Thoracic aorta (tissue), 2 donors: ENCODE measurements around the gene TACC2. TPM values are rescaled to one million over a fixed set of nuclear protein-coding genes. Genes with fewer than 3 reads are reported as not detected.
"Not testable (repeated sequence)": the region's sequence is repeated elsewhere in the genome, so short reads cannot be mapped to it uniquely, and the experiment has no call there.

Experiments
- ATAC-seq: fragments of 150-250 bp; one replicate; pipeline ENCODE4 v1.8.0; 2017; ENCODE audit warnings: low read depth; ENCODE audit not compliant: insufficient number of reproducible peaks, low FRiP score
- DNase-seq: peaks from one replicate; pipeline ENCODE4 v3.0.0-alpha.2; 2020; ENCODE audit warnings: low spot score
- H3K27ac ChIP-seq, 2 donors: fragments of 200-600 bp; sonication (generic); 1 replicate in 1 of 2; 2 replicates in 1 of 2; pipeline ENCODE4 v1.5.1; 2016; ENCODE audit warnings: mild to moderate bottlenecking in 2 of 2, moderate library complexity in 2 of 2
- H3K27me3 ChIP-seq: fragments of 200-600 bp; sonication (generic); replicated peaks from 2 replicates; pipeline ENCODE4 v1.6.0; 2016; ENCODE audit warnings: mild to moderate bottlenecking; ENCODE audit not compliant: insufficient read depth
- H3K36me3 ChIP-seq: fragments of 200-600 bp; sonication (generic); one replicate; pipeline ENCODE4 v1.5.1; 2016
- H3K4me1 ChIP-seq, 2 donors: fragments of 200-600 bp; sonication (generic); 1 replicate in 1 of 2; 2 replicates in 1 of 2; pipeline versions ENCODE4 v1.5.1 to v1.6.0; 2016; ENCODE audit warnings: low read depth in 2 of 2, mild to moderate bottlenecking in 1 of 2; ENCODE audit not compliant: control insufficient read depth in 1 of 2
- H3K4me3 ChIP-seq: fragments of 200-600 bp; sonication (generic); 2 replicates; pipeline ENCODE4 v1.5.1; 2016; ENCODE audit warnings: mild to moderate bottlenecking
- H3K9me3 ChIP-seq: fragments of 200-600 bp; sonication (generic); 2 replicates; pipeline ENCODE4 v1.5.1; 2016
- CTCF ChIP-seq: fragments of 200-600 bp; sonication (generic); IDR thresholded peaks from one replicate; pipeline ENCODE4 v1.5.1; 2019; ENCODE audit warnings: antibody characterized with exemption
- total RNA-seq, 2 donors: library from RNA; depleted of rRNA; stranded (reverse); fragments of >200 nt; gene quantifications; one replicate each; pipeline versions ENCODE4 v1.1.0 to v1.2.3, GENCODE V29; 2016

Gene TACC2
- total RNA-seq, 2 donors from 2014 or later = 52.1 to 71.0 TPM

- no peak for TF ChIP-seq CTCF
- no peak for DNase-seq
- Histone ChIP-seq H3K4me3 (no peak overlapping the region), H3K9me3 (peaks cover 7% of the 10 kb centered on the region), H3K27ac (no peak overlapping the region), H3K27me3 (no peaks in the 10 kb centered on the region), H3K36me3 (no peaks in the 10 kb centered on the region), H3K4me1 (no peaks in the 10 kb centered on the region)
- ATAC-seq = no peak
These were observed 4.5 kb upstream of the TACC2 start for GRCh38 chr10:121984463-121984862.

- TF ChIP-seq CTCF = no peak
- peak overlapping the region; percentile 15 for H3K4me3 ChIP-seq
These were observed 1.2 kb downstream of the TACC2 start for GRCh38 chr10:121990015-121990677.

GRCh38 chr10:121991727-121992126, 2.8 kb downstream of the TACC2 start:
- DNase-seq, H3K4me3 ChIP-seq, ATAC-seq, H3K36me3 ChIP-seq, H3K27me3 ChIP-seq, H3K9me3 ChIP-seq: not testable (repeated sequence)
- peak overlapping the region in 1 of 2 donors; percentile 24 for H3K27ac ChIP-seq
- H3K4me1 ChIP-seq = peaks cover 10 to 33% of the 10 kb centered on the region in 2 donors

More at GRCh38 chr10:121990015-121990677, 1.2 kb downstream of the TACC2 start:
- H3K36me3 ChIP-seq = no peaks in the 10 kb centered on the region
- no peaks in the 10 kb centered on the region for H3K9me3 ChIP-seq
- ATAC-seq (no peak), DNase-seq (no peak)
- H3K27ac ChIP-seq = peak overlapping the region in 1 of 2 donors; percentile 4
- peaks cover 4 to 17% of the 10 kb centered on the region in 2 donors for H3K4me1 ChIP-seq
- H3K27me3 ChIP-seq = no peaks in the 10 kb centered on the region

- no peaks in the 10 kb centered on the region for H3K36me3 ChIP-seq
- ATAC-seq (no peak), DNase-seq (no peak)
- H3K4me3 ChIP-seq = peak overlapping the region; percentile 48
- H3K4me1 ChIP-seq = peaks cover 10 to 57% of the 10 kb centered on the region in 2 donors
- no peak for TF ChIP-seq CTCF
- no peaks in the 10 kb centered on the region for H3K27me3 ChIP-seq
- peak overlapping the region; percentile 94 for H3K27ac ChIP-seq
- H3K9me3 ChIP-seq = no peaks in the 10 kb centered on the region
These were observed 5.5 kb downstream of the TACC2 start for GRCh38 chr10:121994429-121994941.

GRCh38 chr10:121998462-121998861, 9.5 kb downstream of the TACC2 start:
- H3K9me3 ChIP-seq = peaks cover 9% of the 10 kb centered on the region
- H3K4me1 ChIP-seq = peaks cover 6 to 53% of the 10 kb centered on the region in 2 donors
- no peaks in the 10 kb centered on the region for H3K36me3 ChIP-seq
- DNase-seq = no peak
- H3K27me3 ChIP-seq = no peaks in the 10 kb centered on the region
- TF ChIP-seq CTCF = no peak
- peak overlapping the region; percentile 94 for H3K27ac ChIP-seq
- H3K4me3 ChIP-seq = peak overlapping the region; percentile 38
- peak; percentile 35 for ATAC-seq
